HepG2 (cell line): ENCODE data around the gene RNF10. TPM values are rescaled to one million over a fixed set of nuclear protein-coding genes. Genes with fewer than 3 reads are reported as not detected.
A peak's percentile ranks its signal among the peaks of the same experiment; 100 is the strongest.

Experiments used
- BCLAF1 ChIP-seq: fragments of 450-650 bp; IDR thresholded peaks from 2 replicates; pipeline ENCODE4 v1.6.1; 2017; ENCODE audit warnings: mild to moderate bottlenecking
- FOXO4 ChIP-seq: sonication (generic); formaldehyde crosslinking; conservative IDR thresholded peaks from 2 replicates; pipeline ENCODE4 v1.8.1; 2023; ENCODE audit warnings: missing genetic modification reagents
- MTA1 ChIP-seq: sonication (generic); formaldehyde crosslinking; IDR thresholded peaks from 2 replicates; pipeline ENCODE4 v1.4.0; 2020; ENCODE audit warnings: missing genetic modification reagents, mild to moderate bottlenecking, borderline replicate concordance
- RARG ChIP-seq: sonication (generic); formaldehyde crosslinking; IDR thresholded peaks from 2 replicates; pipeline ENCODE4 v1.4.0; 2020; ENCODE audit warnings: low read depth, mild to moderate bottlenecking, missing genetic modification reagents
- SMARCE1 ChIP-seq: fragments of 450-650 bp; IDR thresholded peaks from 2 replicates; pipeline ENCODE4 v1.6.1; 2017; ENCODE audit warnings: borderline replicate concordance
- ZBTB20 ChIP-seq: sonication (generic); formaldehyde crosslinking; IDR thresholded peaks from 2 replicates; pipeline ENCODE4 v1.8.1; 2023; ENCODE audit warnings: missing genetic modification reagents, low read depth, mild to moderate bottlenecking, borderline replicate concordance
- ZNF343 ChIP-seq: sonication (generic); formaldehyde crosslinking; IDR thresholded peaks from 2 replicates; pipeline ENCODE4 v1.4.0; 2020; ENCODE audit warnings: mild to moderate bottlenecking, missing genetic modification reagents
- ZNF441 ChIP-seq: sonication (generic); formaldehyde crosslinking; IDR thresholded peaks from 2 replicates; pipeline ENCODE4 v1.7.0; 2021; ENCODE audit warnings: missing genetic modification reagents, borderline replicate concordance
- polyA plus RNA-seq, 8 experiments: library from polyadenylated mRNA; depleted of rRNA in 3 of 8; stranded (reverse) in 7 of 8; unstranded in 1 of 8; fragments of >200 nt; fragmentation: Illumina TruSeq in 4 of 8; extraction: Trizol in 4 of 8; gene quantifications; 2 replicates each; pipeline versions ENCODE4 v1.2.1 to v1.2.3, GENCODE V29; 2011 to 2016; ENCODE audit warnings: low read depth in 4 of 8, missing spikeins in 1 of 8, mixed read lengths in 1 of 8; ENCODE audit not compliant: insufficient read depth in 1 of 8
- total RNA-seq, 5 experiments: library from RNA; depleted of rRNA; stranded (reverse); fragments of >200 nt; fragmentation: Illumina TruSeq; extraction: Trizol; gene quantifications; 2 replicates each; pipeline ENCODE4 v1.2.3, GENCODE V29; 2016; ENCODE audit warnings: low read depth in 1 of 5
- TF ChIP-seq, protein P1 (sequence below), 2 experiments: sonication (generic) in 1 of 2; formaldehyde crosslinking in 1 of 2; IDR thresholded peaks; 2 replicates each; pipeline versions ENCODE4 v1.6.1 to v1.9.0; 2014 to 2022; ENCODE audit warnings: antibody characterized with exemption in 1 of 2, borderline replicate concordance in 1 of 2, inconsistent platforms in 1 of 2, low read depth in 1 of 2, missing genetic modification reagents in 1 of 2
- TF ChIP-seq, protein P2 (sequence below): sonication (generic); formaldehyde crosslinking; IDR thresholded peaks from 2 replicates; pipeline ENCODE4 v1.4.0; 2020; ENCODE audit warnings: missing genetic modification reagents, borderline replicate concordance

The RNF10 gene
- total and polyA plus RNA-seq, 2 of the 13 experiments (the other 11 are each of a cell fraction or from before 2014, with no cell fraction given), result 62.5 to 88.0 TPM

DNA sequence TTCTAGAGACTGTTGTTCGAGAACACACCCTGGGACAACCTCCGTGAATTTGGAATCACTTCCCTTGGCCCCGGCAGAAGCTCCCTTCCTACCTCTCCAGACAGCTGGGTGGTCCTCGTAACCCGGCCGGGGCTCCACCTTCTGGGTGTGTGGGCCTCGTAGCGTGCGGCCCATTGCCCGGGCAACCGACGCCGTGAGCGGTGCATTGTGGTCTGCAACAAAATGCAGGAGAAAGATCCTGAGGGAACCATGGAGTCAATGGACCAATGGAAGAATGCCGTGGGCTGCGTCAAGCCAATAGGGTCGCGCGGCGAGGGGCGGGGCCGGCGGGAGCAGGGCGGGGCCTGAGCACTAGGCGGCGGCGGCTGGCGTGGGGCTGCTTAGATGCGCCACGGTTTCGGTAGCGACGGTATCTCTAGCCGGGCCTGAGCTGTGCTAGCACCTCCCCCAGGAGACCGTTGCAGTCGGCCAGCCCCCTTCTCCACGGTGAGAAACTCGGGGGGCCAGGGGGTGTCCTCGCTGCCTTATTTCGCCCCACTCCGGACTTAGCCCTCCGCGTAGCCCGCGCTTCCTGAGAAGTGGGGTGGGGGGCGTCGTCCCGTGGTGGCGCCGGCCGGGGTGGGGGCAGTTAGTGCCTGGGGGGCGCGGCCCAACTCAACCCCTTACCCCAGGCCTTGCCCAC lies 38.3 kb upstream of the RNF10 start, which contains the start of gene DYNLL1 (continued):
- no peak for TF ChIP-seq BCLAF1
- TF ChIP-seq RARG (CRISPR knock-in tag), result no peak
- no peak for TF ChIP-seq SMARCE1
- TF ChIP-seq FOXO4 (CRISPR knock-in tag), result no peak
- TF ChIP-seq ZBTB20 (CRISPR knock-in tag), result no peak
- no peak for TF ChIP-seq ZNF343
- TF ChIP-seq, protein P1, sequence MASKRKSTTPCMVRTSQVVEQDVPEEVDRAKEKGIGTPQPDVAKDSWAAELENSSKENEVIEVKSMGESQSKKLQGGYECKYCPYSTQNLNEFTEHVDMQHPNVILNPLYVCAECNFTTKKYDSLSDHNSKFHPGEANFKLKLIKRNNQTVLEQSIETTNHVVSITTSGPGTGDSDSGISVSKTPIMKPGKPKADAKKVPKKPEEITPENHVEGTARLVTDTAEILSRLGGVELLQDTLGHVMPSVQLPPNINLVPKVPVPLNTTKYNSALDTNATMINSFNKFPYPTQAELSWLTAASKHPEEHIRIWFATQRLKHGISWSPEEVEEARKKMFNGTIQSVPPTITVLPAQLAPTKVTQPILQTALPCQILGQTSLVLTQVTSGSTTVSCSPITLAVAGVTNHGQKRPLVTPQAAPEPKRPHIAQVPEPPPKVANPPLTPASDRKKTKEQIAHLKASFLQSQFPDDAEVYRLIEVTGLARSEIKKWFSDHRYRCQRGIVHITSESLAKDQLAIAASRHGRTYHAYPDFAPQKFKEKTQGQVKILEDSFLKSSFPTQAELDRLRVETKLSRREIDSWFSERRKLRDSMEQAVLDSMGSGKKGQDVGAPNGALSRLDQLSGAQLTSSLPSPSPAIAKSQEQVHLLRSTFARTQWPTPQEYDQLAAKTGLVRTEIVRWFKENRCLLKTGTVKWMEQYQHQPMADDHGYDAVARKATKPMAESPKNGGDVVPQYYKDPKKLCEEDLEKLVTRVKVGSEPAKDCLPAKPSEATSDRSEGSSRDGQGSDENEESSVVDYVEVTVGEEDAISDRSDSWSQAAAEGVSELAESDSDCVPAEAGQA (IDR thresholded peaks at IDR 0.05; ENCODE audit: low read depth), result peak; percentile 36; the same call in 1 of the 2 replicates
- TF ChIP-seq, protein P1 (CRISPR knock-in tag; IDR thresholded peaks at IDR 0.05; ENCODE audit: borderline replicate concordance), result no peak
- no peak for TF ChIP-seq MTA1 (CRISPR knock-in tag)
- TF ChIP-seq, protein P2, sequence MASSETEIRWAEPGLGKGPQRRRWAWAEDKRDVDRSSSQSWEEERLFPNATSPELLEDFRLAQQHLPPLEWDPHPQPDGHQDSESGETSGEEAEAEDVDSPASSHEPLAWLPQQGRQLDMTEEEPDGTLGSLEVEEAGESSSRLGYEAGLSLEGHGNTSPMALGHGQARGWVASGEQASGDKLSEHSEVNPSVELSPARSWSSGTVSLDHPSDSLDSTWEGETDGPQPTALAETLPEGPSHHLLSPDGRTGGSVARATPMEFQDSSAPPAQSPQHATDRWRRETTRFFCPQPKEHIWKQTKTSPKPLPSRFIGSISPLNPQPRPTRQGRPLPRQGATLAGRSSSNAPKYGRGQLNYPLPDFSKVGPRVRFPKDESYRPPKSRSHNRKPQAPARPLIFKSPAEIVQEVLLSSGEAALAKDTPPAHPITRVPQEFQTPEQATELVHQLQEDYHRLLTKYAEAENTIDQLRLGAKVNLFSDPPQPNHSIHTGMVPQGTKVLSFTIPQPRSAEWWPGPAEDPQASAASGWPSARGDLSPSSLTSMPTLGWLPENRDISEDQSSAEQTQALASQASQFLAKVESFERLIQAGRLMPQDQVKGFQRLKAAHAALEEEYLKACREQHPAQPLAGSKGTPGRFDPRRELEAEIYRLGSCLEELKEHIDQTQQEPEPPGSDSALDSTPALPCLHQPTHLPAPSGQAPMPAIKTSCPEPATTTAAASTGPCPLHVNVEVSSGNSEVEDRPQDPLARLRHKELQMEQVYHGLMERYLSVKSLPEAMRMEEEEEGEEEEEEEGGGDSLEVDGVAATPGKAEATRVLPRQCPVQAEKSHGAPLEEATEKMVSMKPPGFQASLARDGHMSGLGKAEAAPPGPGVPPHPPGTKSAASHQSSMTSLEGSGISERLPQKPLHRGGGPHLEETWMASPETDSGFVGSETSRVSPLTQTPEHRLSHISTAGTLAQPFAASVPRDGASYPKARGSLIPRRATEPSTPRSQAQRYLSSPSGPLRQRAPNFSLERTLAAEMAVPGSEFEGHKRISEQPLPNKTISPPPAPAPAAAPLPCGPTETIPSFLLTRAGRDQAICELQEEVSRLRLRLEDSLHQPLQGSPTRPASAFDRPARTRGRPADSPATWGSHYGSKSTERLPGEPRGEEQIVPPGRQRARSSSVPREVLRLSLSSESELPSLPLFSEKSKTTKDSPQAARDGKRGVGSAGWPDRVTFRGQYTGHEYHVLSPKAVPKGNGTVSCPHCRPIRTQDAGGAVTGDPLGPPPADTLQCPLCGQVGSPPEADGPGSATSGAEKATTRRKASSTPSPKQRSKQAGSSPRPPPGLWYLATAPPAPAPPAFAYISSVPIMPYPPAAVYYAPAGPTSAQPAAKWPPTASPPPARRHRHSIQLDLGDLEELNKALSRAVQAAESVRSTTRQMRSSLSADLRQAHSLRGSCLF (CRISPR knock-in tag), result no peak; the same call in 1 of the 2 replicates
- TF ChIP-seq ZNF441 (CRISPR knock-in tag), result no peak
